Central memory CD4-positive, alpha-beta T cell (primary cell): ENCODE measurements around the gene KCNJ8.
"Not testable (repeated sequence)": the region's sequence is repeated elsewhere in the genome, so short reads cannot be mapped to it uniquely, and the experiment has no call there.

Experiments used
- DNase-seq: peaks from one replicate; pipeline ENCODE4 v3.0.0; 2022
- total RNA-seq, 3 experiments: gene quantifications; one replicate each; lab custom pipeline; 2026; lab: John Stamatoyannopoulos, UW

Gene KCNJ8
- total RNA-seq, result 0 to 0.16 (median 0.04) reads per million in 3 experiments

DNA sequence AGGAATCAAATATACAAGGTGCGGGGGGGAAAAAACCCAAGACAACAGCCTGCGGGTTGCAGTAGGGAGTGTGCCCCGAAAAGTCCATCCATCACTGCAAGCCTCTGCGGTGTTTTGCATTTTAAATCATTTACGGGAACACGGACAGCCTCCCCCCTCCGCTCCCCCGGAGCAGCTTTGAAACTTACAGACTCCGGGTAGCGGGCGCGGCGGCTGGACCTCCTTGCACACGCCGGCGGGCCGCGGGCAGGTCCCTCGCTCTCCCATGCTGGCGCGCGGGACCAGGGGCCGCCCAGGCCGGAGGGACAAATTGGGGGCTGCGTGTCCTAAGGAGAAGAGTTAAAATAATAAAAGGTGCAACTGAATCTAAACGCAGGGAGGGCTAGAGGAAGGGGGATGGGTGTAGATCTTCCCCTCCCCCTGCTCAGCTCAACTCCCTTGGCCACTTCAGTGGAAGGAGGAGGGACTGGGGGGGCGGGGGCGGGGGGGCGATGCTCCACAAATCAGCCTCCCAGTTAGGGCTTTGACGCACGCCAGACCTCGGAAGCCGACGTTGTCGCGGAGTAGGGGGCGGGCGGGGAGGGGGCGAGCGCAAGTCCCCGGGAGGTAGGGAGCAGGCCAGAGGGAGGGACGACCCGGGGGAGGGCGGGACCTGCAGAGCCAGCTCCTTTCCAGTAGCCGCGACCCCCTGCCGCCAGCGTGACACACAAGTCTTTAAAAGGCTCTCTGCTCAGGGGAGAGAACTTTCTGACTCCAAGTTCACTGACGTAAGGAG lies at the start of gene KCNJ8:
Gene KCNJ8 (minus strand): TSS at position 349 of the 775 bp plus-strand sequence. CDS start 1,090 bp downstream, outside the sequence.
- no peak for DNase-seq

DNA sequence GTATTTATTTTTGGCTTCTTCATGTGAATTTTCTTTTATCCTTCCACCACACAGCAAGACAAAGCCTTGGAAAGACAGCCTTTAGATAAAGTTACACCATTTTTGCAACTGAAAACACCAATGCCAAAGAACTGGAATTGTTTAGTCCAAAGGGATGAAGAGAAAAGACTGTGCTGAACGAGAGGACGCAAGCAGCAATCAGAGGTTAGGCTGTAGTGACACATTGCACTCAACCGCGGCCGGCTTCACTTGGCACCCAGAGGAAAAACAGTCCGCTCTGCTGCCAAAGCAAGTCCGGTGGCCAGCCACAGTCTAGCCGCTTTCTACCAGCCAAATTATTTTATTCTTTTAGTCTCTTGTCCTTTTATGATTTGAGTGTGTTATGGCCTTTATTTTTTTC lies 49.1 kb upstream of the KCNJ8 start:
- DNase-seq, result no peak

DNA sequence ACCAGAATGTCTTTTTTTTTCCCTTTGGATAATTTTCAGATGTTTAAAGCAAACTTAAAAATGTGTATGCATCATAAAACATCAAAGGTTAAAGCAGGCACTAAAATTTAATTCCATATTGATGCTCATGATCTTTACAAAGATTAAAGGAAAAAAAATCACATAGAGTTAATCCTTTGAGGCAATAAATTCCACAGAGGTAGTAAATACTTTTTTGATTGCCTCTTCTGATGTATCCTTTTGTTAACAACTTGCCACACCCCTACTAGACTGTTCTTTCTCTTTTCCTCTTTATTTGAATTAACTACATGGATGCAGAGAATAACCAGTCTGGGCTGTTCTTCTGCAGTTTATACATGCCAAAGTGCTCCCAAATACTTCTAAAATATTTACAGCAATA lies 45.2 kb upstream of the KCNJ8 start:
- DNase-seq, result no peak

DNA sequence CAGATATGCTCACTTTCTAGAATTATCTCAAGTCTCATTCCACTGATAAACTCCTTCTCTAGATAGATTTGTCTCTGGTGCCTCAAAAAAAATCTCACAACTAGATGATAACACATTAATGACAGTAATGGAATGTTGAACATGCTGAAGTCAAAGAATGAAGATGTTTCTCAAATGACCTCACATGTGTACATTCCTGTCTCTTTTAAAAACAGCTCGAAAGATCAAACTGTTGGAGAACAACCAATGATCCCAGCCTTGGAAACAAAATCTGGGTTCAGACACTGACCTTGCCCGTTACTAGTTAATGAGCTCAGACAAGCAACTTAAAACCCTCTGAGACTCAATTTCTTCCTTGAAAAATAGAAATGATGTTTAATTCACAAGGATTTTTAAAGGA lies 44.7 kb upstream of the KCNJ8 start:
- DNase-seq, result no peak

DNA sequence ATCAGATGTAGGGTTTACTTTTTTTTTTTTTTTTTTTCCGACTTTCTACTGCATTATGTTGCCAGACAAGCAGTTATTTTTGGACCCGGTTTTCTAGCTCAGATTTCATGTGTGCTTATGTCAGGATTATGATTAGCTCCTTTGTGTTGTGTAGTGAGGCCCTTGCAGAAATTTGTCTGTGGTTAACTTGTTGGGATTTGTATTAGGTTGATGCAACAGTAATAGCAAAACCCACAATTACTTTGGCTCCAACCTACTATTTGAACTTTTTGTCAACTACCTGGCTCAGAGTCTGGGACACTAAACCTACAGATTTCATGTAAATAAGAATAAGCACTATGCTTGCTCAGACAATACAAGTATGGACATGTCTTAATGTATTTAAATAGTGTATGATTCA lies 44.1 kb upstream of the KCNJ8 start:
- no peak for DNase-seq

DNA sequence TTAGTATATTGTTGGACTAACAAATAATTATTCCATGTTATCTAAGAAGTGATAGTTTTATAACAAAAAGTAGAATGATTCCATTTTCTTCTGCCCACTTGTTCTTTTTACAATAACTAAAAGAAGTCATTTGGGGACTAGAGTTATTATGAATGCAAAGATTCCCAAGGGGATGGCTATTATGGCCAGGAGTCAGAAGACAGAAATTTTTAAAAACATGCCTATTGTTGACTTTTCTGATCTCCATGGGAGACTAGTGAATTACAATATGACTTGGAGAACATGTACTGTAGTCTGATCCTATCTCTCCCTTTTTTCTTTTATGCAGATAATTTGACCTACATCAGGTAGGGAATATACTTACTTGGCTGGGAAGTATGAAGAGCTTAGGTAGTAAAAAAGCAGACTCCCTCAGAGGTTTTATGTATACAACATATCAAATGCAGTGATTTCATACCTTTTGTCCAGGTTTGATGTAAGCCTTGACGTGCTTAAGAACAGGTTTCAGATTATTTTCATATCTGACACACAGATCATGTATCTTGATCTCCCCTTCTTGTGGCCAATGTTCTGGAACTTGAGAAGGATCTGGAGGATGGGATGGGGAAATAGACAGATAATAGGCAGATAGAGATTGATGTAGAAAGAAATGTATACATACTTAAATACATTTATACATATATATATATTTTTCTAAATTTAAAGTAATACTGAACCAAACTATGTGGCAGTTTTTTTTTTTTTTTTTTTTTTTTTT lies 41.0 kb upstream of the KCNJ8 start:
- DNase-seq, result no peak

DNA sequence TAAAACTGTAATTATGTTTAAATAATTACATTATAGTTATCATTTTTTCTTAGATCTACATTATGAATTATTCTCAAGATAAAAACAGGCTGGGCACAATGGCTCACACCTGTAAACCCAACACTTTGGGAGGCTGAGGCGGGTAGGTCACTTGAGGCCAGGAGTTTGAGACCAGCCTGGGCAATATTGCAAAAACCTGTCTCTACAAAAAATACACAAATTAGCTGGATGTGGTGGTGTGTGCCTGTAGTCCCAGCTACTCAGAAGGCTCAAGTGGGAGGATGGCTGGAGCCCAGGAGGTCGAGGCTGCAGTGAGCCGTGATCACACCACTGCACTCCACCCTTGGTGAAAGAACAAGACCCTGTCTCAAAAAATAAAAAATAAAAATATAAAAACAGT lies 40.3 kb upstream of the KCNJ8 start:
- no peak for DNase-seq

DNA sequence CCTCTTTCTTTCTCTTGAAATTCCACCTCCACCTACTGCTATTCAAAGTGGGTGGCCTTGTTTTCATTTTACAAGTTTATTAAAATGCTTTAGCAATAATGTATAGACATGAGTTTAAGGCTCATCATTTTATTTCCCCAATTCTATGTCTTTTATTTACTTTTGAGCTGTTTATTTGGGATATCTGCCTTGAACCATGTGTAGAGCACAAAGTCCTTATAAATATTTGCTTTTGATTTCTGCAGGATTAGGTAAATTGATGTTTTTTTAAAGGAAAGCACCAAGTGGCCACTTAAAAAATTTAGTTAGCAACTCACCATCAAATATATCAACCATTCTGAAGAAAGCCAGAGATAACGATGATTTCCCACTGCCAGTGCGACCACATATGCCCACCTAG lies 39.8 kb upstream of the KCNJ8 start:
- DNase-seq, result no peak

DNA sequence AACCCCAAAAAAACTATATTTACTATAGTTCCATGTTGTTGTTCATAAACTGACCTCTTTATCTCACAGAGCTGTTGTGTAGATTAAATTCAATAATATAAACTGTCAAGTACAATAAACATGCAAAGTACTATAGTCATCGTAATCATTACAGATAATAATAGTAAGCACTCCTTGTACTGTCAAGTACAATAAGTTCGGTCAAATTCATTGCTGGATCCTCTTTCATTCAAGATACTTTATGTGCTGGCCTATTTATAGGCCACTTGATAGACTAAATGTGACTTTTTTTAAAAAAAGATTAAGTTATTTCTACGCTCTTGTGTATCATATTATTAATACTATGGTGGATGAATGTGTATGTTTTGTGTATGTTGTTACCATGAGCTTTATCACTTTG lies 39.2 kb upstream of the KCNJ8 start:
- DNase-seq, result no peak

DNA sequence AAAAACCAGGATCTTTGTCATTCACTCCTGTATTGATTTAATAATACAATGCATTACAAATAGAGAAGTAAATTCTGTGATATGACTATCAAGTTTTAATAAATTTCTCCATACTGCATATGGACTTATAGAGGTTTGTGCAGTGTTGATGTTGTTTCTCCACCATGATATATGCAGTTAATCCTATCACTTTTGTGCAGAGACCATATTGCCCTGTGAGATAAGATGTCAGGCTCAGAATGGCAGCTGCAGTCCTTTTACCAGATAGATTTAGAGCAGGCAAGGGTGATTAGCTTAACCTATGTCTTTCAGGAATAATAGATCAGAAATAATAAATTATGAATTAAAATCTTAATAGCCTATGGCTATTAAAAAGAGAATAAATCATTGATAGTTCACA lies 38.6 kb upstream of the KCNJ8 start:
- no peak for DNase-seq

DNA sequence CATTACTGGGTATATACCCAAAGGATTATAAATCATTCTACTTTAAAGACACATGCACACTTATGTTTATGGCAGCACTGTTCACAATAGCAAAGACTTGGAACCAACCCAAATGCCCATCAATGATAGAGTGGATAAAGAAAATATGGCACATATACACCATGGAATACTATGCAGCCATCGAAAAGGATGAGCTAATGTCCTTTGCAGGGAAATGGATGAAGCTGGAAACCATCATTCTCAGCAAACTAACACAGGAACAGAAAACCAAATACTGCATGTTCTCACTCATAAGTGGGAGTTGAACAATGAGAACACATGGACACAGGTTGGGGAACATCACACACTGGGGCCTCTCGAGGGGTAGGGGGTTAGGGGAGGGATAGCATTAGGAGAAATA lies 37.8 kb upstream of the KCNJ8 start:
- DNase-seq, result not testable (repeated sequence)

DNA sequence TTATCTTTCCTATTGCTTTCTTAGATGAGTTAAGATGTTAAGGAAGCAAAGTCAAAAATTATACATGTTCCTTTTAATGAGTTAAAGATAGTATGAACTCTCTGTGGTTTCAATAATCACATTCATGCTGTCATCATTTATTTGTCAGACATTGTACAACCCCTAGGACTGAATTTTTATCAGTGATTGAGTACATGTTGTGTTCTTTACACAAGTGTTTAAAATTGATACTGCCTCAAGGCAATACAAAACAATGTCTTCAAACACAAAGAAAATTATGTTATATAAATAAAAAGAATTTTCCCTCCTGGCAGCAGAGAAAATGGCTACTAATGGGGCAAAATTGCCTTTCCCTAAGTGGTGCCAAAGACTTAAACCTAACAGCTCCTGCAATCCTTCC lies 34.6 kb upstream of the KCNJ8 start:
- DNase-seq, result no peak

DNA sequence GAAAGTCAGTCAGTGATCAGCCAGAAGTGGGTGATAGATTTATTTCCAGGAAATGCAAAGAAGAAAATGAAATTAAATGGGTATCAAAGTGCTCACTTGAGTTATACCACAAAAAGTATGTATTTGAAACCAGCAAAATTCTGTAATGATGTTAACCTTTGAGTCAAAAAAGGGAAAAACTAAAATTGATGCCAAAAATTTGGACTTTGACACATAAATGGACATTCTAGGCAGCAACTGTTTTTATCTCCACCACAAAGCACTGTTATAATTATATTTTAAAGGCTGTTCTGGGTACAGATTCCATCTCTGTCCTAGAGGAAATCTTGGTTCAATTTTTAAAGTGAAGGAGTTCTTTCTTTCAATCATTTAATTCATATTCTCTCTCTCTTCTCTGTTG lies 31.7 kb upstream of the KCNJ8 start:
- no peak for DNase-seq

DNA sequence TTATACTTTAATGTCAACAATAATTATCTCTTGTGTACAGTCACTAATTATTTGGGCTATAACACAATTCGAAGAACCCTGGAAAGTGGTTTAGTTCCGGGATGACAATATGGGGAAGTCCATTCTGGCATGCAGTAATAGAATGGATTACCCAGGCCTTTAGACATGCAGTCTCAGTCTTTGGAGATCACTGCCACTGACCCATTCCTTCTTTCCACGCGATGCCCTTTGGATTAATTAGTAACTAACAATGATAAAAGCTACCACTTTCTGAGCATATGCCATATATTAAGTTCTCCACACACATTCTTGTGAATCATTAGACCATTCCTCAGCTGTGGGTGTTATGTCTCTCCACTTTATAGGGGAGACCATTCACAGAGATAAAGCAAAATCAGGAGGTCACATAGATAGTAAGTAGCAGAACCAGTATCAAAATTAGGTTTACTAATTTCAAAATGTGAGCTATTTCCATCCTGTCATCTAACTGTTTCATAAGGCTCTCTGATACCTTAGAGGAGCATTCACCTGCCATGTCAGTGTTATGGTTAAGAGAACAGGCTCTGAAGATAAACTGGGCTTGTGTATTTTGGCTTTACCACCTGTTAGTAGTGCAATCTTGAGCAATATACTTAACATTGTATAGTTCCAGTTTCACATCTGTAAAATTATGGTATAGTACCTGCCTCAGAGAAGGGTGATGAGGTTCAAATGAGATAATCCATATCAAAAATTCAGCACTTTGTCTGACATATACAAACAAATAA lies 27.2 kb upstream of the KCNJ8 start:
- DNase-seq, result no peak

DNA sequence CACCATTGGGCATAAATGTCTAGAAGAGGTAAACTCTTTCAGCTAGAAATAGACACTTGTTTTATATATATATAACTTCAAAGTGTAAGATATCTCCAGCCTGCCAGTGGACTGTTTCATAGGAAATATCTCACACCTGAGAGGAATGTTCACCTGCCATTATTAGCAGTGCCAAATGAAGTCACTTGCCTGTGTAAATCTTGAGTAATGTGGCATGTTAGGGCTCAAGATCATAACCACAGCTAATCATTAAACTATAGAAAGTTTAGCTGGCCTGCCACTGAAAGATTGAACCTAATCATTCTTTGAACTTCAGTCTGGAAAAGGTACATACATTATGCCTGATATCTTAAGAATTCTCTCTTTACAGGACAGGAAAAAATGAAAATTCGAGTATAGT lies 25.5 kb upstream of the KCNJ8 start:
- DNase-seq, result no peak

DNA sequence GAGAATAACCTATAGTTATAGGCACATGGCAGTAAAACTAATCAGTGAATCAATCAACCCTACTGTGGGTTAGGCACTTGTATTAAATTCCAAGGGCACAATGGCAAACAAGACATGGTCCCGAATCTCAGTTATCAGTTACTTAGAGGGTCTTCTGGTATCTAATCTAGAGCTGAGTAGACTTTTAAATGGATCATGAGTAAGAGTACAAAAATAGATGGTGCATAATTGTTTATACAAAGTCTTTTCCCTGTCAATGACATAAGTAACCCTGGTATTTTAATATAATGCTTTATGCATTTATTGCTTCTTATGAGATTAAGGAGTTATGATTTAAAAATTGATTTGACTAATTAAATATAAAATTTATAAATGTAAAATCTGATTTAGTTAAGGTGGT lies 23.0 kb upstream of the KCNJ8 start:
- DNase-seq, result no peak

DNA sequence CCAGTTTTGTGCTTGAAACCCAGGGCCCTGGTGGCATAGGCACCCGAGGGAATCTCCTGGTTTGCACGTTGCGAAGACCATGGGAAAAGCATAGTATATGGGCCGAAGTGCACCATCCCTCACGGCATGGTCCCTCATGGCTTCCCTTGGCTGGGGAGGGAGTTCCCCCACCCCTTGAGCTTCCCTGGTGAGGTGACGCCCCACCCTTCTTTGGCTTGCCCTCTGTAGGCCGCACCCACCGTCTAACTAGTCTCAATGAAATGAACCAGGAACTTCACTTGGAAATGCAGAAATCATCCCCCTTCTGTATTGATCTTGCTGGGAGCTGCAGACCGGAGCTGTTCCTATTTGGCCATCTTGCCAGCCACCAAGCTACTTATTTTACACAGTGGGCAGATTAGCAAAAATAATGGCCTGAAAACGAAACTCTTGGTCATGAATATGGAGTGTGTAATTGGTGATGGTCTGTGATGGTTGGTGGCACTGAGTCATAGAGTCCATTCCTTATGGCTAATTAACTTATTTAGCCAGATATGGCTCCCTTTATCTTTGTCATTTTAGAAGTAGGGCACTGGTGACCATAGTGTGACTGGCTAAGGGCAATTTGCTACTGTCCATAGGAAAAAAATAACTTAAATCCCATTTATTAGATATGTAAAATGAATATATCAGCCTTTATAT lies 21.3 kb upstream of the KCNJ8 start:
- no peak for DNase-seq

DNA sequence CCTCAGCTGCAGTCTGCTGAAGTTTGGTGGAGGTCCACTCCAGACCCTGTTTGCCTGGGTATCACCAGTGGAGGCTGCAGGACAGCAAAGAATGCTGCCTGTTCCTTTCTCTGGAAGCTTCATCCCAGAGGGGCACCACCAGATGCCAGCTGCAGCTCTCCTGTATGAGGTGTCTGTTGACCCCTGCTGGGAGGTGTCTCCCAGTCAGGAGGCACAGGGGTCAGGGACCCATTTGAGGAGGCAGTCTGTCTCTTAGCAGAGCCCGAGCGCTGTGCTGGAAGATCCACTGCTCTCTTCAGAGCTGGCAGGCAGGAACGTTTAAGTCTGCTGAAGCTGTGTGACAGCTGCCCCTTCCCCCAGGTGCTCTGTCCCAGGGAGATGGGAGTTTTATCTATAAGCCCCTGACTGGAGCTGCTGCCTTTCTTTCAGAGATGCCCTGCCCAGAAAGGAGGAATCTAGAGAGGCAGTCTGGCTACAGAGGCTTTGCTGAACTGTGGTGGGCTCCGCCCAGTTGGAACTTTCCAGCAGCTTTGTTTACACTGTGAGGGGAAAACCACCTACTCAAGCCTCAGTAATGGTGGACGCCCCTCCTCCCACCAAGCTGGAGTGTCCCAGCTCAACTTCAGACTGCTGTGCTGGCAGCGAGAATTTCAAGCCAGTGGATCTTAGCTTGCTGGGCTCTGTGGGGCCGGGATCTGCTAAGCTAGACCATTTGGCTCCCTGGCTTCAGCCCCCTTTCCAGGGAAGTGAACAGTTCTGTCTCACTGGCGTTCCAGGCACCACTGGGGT lies 20.5 kb upstream of the KCNJ8 start:
- not testable (repeated sequence) for DNase-seq

DNA sequence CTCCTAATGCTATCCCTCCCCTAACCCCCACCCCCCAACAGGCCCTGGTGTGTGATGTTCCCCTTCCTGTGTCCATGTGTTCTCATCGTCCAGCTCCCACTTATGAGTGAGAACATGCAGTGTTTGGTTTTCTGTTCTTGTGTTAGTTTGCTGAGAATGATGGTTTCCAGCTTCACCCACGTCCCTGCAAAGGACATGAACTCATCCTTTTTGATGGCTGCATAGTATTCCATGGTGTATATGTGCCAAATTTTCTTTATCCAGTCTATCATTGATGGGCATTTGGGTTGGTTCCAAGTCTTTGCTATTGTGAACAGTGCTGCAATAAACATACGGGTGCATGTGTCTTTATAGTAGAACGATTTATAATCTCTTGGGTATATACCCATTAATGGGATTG lies 15.2 kb upstream of the KCNJ8 start:
- DNase-seq, result not testable (repeated sequence)

DNA sequence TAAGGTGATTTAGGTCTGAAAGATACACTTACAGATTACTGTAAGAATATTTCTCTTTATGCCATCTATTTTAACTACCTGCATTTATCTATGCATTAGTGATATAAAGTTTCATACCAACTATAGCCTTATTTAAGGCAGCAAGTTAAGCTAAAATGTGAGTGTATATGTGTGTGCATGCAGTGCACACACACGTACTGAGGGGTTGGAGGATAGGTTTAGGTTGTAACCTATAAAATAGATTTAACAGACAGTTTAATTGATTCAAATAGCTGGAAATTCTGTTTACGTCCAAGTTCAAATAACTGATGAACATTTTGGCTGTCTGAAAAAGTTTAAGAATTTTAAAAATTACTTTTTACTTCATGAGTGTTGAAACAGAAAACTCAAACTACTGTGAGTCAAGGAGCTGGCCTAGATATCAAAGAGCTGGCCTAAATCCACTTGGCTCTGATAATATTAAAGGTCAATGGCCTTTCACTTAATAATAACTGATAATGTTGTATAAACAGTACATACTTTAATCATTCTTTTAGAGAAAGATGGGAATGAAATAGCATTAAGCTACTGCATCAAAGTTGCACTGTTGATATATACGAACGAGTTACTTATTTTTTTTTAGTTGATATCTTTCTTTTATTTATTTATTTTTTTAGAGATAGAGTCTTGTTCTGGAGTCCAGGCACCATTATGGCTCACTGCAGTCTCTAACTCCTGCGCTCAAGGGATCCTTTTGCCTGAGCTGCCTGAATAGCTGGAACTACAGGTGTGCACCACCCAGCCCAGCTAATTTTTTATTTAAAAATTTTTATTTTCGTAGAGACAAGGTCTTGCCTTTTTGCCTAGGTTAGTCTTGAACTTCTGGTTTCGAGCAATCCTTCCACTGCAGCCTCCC lies 13.8 kb upstream of the KCNJ8 start:
- no peak for DNase-seq

DNA sequence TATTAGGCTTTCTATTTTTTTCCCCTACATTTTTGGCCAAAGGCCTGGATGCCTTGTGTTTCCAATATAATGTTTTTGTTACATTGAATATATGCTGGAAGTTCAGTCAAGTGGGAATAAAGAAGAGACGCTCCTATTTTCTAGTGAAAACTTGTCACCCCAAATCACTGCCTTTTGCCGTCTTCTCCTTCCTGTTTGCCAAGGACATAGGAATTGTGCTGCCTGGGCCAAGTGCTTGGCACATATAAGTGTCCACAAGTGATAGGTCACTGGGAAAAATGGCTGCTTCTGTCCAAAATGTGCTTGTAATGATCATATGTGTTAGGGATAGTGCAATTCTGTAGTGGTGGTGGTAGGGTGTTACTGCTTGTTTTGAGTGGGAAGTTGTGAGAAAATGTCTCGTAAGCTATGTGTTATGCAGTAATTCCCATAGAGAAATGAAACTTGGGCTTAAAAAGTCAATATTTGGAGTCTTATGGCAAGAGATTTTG lies 11.6 kb upstream of the KCNJ8 start:
- no peak for DNase-seq
